Suppressor macrophage treated with lipopolysaccharide for 1 hour (primary cell): ENCODE results near the gene WIF1.
A peak's percentile ranks its signal among the peaks of the same experiment; 100 is the strongest.

Experiments used
- DNase-seq, 3 donors: peaks; one replicate each; pipeline ENCODE4 v3.0.0-alpha.2; 2020 to 2022

WIF1 gene

DNA sequence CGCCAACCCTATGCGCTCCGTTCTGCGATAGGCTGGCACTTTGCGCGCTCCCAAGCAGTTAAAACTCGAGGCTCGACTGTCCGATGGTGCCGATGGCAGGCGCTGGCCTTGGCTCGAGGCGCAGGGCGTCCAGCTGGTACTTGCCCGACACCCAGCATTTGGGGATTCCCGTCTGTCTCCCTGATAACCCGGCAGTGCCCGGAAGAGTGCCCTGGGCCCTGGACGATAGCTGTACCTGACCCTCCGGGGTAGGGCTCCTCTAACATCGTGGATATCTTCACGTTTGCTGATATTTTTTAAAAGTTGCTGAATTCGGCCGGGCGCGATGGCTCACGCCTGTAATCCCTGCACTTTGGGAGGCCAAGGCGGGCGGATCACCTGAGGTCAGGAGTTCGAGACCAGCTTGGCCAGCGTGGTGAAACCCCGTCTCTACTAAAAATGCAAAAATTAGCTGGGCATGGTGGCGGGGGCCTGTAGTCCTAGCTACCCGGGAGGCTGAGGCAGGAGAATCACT lies 908 bp upstream of the WIF1 start:
- DNase-seq, result no peak

DNA sequence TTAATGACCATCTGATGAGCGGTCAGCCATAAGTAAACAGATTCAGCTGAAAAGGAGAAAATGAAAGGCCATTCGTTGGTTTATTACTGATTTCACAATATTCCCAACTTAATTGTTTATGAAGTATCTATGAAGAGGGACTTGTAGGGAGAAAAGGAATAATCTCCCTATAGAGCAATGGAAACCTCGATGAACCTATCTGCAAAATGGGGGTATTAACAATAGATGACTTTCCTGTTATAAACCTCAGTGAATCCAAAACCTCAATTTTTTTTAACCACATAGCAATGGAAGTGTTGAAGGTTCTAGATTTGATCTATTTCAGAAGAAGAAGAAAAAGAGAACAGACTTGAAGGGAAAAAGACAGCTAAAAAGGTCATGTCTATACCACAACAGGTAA lies 2.0 kb downstream of the WIF1 start:
- DNase-seq, result no peak

DNA sequence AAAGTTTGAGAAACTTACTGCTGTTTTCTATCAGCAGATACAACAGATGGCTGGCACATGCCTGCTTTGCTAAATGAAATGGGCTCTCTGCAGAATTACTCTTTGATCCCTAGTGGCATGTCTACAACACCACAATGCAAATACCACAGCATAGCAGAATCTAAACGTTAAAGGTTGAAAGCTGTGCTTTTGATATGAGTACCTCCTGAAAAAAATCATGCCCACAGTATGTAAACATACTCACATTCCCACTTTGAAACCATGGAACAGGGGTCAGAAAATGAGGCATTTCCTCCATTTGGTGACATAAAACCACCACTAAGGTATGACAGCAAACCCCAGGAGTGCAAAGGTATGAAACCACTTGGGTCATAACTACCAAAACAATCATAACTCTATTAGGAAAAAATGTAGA lies 7.5 kb downstream of the WIF1 start:
- no peak for DNase-seq

DNA sequence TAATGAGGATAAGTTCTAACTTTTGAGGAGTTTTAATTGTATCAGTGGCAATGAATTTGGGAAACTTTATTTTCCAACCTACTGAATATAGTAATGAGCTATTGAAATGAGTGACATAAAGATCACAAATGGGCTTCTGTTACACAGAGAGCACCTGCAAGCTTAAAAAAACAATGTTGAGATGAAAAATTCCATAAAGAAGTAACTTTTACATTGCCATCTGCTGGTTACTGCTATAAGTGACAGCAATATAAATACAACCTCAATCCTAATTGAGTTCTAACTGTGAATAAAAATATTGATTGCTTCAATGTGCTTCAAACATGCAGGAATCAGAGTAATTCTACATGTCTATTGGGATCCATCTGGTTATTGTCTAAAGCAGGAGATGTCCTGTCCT lies 14.2 kb downstream of the WIF1 start:
- peak in 1 of 3 donors; percentile 7 for DNase-seq

DNA sequence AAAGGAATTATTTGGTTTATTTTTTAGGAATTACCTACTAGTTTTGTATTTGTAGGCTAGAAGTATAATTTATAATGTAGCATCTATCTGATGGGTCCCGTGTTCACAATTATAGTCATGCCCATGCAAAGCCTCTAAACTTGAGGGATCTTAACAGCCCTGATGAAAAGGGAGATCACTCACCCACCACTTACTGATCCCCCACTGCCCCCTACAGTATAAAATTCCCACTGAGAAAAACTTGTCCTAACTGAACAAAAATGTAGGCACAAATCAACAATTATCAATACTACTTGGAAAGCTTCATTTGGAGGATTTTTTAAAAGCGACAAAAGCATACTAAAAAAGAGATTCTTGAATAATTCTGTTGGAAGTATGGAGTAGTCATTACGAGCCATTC lies 21.0 kb downstream of the WIF1 start:
- DNase-seq, result no peak

DNA sequence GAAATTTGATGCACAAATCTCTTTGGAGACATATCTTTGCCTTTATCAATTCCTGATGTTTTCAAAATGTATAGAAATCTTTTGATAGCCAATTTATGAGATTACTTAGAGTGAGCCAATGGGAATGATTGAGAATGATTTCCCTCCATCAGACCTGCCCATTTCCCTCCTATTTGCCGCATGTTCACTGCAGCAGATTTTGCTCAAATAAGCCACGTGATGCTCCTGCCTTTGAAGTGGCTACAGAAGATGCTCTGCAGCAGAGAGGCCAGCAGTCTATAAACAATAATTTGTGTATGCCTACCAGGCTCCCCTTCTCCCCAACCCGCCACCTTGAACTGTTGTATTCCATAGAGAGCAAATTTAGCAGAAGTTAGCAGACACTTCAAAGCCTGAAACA lies 21.9 kb downstream of the WIF1 start:
- no peak for DNase-seq

DNA sequence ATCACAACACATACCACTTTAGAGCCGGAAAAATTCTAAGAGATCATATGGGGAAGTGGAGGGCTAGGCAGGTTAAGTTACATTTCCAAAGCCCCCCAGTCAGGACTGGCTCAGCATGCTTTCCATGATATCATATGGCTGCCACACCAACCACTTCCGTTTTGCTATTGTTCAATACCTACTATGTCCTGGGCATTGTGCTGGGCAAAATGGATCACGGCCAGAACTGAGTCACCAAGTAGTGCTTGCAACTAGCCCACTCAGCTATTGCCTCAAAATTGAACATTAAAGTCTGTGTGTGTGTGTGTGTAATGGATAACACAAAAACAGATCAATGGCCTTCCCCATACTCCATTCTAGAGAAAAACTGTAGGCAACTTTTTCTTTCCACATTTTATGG lies 22.7 kb downstream of the WIF1 start:
- no peak for DNase-seq

DNA sequence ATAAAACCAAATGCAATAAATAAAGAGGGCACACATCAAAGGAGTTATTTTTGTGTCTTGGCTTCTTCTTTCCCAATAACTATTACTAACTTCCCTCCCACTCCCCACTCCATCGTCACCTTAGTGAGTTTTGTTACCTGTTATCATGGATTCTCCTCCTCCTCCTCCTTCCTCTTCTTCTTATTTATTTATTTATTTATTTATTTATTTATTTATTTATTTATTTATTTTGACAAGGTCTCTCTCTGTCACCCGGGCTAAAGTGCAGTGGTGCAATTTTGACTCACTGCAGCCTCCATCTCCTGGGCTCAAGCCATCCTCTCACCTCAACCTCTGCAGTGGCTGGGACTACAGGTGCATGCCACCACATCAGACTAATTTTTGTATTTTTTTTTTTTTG lies 26.4 kb downstream of the WIF1 start:
- no peak for DNase-seq

DNA sequence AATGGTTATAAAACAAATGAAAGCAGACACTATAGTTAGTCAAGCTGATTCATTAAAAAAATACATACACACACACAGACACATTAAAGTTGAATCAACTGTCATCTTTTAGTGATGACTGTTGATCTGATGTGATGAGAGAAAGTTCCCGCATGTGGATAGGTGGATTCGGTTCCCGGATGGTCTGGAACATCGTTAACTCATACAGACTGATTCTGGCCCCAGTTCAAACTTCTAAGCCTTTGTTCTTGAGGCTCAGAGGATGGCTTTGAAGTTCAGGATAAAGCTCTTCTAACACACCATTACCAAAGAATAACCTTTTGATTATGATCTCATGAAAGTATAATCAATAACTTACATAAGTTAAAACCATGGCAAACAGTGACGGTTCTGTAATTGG lies 27.5 kb downstream of the WIF1 start:
- no peak for DNase-seq

DNA sequence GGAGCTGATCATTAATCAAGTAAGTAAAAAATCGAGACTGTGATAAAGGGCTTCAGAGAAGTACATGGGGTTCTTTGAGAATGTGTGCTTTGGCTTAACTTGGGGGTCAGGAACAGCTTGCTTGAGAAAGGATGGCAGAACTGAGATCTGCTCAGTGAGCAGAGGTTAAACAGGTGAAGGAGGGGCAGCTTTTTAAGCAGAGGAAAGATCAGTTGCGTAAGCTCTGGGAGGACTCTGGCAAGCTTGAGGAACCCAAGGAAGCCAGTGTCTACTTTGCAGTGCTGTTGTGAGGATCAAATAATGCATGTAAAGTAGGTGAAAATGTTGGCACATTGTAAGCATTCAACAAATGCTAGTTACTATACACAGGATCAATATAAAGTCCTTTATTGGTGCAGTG lies 30.6 kb downstream of the WIF1 start:
- no peak for DNase-seq

DNA sequence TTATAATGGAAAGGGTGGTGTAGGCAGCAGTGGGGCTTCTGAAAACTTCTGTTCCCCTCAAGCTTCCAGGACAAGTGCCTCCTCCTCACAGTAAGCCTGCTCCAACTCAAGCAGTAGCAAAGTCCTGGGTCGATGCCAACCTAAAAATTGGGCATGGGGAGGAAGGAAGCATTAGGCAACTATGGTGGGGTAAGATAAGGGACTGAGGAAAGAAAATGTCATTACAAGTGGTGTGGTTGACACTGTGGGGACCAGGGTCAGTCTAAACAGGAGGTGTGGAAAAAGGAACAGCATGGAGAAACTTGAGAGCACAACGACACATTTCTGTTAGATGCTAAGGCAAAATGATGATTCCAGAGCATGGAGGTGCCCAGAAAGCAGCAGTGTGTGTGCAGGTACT lies 34.9 kb downstream of the WIF1 start:
- no peak for DNase-seq

DNA sequence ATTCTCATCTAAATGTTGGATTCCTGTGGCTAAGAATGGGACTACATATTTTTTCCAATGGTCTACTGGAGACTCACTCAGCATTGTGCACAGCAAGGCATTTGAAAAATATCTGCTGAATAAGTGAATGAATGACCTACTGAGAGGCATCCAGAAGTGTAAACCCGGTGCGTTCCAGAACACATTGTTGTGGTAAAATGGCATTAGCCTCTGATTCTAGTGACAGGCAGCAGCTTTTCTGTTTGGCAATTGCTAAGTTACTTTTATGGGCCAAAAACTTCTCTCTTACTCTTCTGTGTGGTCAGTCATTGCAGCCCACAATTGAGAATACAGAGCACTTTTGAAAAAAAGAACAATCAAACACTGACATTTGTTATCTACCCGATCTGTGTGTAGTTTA lies 36.5 kb downstream of the WIF1 start:
- DNase-seq, result no peak

DNA sequence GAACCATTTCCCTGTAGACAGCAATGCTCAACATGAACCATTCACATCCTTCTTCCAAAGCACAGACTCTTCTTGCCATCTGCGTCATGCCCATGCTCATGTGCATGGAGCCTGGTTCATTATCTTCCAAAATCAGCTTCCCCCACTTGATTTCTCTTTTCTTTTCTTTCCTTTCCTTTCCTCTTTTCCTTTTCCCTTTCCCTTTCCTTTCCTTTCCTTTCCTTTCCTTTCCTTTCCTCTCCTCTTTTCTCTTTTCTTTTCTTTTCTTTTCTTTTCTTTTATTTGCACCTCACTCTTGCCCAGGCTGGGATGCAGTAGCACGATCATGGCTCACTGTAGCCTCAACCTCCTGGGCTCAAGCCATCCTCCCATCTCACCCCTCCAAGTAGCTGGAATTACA lies 37.5 kb downstream of the WIF1 start:
- DNase-seq, result no peak

DNA sequence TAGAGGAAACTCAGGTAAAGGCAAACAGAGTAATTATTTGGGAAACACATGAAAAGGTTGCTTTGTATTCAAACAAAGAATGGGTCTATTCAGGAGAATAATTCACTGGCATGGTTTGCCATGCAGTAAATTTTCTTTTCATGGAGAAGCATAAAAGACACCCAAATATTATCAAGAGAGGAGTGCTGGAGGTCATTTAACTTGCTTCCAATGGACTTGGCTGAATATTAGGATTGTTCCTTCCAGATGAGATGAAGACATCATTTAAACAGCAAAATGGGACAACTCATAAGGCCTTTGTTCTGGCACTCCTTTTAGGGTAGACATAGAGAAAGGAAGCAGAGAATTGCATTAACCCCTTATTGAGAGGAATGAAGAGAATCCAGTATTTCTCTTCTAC lies 38.7 kb downstream of the WIF1 start:
- DNase-seq, result no peak

DNA sequence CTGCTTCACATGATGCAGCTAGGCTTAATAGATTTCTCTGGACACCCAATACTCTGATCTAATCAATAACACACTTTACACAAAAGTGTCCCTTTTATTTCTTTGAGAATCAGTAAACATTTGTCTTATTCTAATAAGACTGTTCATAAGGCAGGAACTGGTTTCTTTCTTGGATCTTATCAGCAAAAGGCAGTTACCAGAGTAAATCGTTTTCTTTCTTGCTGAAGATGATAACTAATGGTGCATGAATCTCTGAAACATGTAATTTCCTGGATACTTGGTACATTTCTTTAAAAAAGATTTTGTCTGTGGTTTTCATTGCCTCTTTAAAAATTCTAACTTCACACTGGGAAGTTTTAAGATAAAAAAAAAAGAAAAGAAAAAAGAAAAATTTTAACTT lies 39.6 kb downstream of the WIF1 start:
- DNase-seq, result no peak

DNA sequence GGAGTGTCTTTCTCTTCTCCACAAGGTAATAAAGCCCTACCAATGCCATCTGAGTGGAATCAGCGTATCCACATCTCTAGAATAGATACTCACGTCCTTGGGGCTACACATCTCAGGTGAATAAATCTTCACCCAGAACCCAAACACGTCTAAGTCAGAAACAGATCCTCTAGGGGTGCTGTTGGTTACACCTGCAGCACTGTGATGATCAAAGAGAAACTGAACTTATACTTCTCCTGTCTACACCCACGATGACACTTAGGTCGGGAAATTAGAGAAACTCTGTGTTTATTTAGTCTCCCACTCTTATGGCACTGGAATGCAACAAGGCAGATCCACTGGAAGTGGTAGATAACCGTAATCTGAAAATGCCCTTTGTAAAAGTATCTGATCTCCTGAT lies 46.2 kb downstream of the WIF1 start:
- no peak for DNase-seq

DNA sequence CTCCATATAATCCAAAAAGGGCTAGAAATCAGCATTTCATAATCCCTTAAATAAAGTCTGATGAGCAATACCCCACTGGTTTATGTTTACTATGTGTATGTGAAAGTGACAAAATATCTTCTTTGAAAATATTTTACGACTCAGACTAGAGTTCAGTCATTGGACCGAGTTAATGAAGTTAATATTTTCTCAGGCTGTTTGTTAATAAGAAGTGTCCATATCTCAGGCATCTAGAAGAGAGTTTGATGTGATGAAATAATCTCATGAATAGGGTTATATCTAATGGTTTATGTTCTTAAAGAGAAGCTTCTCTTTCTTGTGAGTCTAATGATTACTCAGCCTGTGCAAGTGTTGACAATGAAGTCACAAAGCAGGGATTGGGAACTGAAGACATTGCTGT lies 51.8 kb downstream of the WIF1 start:
- no peak for DNase-seq

DNA sequence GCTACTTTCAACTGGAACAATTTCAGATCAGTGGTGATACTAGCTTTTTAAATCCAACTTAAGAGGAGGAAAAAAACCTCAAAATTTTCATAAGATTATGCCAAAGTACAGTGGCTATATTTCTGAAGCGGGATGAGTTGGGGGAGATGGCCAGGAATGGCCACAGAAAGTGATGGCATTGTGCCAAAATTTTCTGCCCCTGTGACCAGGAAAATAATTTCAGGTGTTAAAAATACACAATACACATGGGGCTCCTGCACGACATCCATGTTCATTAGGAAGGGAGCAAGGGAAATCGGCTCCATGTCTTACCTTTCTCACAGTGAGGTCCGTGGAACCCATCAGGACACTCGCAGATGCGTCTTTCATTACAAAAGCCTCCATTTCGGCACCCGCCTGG lies 53.7 kb downstream of the WIF1 start:
- no peak for DNase-seq

DNA sequence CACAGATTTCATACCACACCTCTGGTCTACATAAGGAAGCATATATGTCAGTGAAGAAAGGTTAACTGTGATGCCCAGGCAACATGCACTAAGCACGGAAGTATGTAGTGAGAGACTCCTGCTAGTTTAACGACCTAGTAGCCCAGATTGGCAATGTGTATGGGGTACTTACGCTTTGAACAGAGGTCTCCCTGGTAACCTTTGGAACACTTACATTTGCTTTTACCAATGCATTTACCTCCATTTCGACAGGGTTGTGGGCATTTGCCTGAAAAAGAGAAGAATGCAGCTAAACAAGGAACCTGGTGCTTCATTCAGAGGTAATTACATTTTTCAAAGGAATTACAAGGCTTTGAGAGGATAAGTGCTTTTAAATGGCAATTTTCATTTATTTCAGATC lies 65.2 kb downstream of the WIF1 start:
- no peak for DNase-seq

DNA sequence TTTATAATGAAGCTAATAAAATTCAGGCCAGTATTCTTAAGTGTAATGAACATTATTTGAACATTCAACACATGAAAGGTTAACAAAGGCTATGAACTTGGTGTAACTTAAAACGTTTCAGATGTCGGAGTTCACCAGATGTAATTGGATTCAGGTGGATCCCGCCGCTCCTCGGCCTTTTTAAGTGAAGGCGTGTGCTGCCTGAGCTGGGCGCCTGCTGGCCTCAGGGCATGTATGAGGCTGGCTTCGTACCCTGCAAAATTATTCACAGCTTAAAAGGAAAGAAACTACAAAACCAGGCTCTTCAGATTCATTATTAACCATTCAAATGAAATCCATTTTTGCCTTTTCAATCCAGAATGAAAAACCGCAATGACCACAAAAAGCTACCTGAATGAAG lies 69.9 kb downstream of the WIF1 start:
- DNase-seq, result no peak

DNA sequence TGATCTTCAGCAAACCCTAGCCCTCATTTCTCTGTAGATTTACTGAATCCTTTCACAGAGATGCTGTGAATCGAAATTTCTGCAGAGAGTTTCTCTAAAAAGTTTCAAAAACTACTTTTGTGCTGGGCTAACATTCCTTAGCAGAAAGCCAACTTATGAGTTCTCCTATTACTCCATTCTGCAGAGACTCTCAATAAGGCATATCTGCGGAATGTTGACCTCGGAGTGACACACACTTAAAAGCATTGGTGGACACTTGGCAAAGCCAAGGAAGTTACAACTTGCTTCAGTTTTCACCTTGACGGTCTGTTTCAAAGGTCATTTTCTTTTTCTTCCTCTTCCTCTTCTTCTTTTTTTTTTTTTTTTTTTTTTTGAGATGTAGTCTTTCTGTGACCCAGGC lies 75.8 kb downstream of the WIF1 start:
- no peak for DNase-seq

DNA sequence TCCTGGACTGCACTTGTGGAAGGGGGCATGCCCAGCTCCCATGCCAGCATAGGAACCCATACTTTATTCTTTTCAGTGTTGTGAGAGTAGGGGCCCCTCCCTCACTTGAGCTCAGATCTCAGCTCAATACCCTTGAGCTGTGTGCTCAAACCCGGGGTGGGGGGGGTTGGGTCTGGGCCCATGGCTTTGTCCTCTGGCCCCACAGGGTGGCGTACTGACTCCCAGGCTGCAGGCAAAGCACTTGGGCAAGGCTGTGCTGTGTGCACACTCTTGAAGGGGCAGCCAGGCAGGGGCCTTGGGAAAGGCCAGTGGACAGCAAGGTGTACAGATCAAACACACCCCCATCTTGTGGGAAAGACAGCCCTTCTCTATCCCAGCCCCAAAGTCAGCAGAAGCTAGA lies 81.8 kb downstream of the WIF1 start:
- DNase-seq, result no peak

DNA sequence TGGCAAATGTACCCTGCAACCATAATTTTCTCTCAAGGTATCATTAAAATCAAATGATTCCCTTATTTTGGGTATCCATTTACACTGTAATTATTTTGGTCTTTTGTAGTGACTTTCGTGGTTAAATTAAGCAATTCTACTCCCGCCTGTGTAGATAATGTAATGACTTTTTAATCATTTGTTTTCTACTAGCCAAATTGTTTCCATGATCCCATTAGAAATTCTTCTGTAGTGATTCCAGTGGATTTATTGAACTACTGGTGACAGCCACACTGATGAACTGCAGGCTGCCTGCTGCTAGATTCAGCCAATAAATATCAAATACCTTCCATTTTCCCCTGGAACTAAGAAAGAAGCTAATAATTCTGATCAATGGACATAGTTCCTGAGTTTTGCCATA lies 96.0 kb downstream of the WIF1 start:
- DNase-seq, result no peak

DNA sequence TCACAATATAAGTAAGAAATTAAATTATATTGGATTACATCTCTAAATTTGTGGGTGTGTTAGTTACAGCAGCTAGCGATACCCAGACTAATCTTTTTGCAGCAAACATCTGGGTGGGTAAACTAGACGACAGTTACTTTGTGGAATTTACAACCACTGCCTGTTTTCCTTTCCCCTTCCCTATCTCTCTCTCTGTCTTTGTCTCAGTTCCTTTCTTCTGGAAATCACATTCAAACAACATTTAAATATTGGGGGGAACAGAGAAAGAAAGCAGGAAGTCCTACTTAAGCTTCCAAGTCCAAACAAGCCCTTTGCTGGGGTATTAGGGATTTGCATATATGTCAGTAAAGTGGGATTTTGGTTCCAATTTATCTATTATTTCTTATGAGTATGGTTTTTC lies 97.6 kb downstream of the WIF1 start:
- no peak for DNase-seq

DNA sequence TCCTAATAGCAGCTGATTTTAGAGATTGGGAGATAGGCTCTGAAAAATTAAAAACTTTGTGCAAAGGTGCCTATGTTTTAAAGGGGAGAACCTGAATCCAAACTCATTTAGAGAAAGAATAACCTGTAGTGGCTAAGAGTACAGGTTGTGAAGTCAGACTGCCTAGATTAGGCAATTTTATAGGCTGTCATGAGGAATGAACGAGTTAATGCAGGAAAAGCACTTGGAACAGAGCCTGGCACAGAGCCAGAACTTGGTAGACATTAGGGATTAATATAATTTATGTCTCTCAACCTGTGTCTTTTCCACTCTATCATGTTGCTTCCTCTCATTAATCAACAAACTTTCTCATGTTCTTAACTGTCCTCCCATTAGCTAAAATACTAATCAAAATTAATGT lies 98.1 kb downstream of the WIF1 start:
- DNase-seq, result no peak

DNA sequence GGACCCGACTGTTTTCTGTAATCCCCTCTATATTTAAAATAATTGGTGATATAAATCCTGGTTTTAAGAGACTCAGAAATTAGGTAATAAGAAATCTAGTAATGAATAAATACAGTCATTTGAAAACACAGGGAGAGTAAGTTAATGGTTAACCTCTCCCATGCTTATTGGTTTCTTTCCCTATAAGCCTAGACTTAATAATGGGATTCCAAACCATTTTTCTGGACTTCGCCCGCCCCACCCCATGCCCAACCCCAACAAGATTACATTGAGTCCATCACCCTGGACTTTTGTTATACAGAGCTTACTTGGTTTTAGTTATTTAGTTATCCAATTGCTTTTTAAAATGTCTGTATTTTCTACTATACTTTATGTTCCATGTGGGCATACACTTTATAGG lies 98.7 kb downstream of the WIF1 start:
- DNase-seq, result no peak
